ENCODE data around the gene ARID4A.

DNA sequence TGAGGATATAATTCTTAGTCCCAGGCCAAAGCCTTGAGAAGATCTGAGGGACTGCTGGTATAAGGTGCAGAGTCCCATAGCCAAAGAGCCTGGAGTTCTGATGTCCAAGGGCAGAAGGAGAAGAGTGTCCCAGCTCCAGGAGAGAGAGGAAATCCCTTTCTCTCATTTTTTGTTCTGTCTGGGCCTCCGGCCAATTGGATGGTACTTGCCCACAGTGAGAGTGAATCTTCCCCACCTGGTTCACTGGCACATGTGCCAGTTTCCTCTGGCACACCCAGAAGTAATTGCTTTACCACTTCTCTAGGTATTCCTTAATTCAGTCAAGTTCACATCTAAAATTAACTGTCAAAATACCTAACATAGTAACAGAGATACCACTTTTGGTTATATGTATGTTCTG is 15.3 kb downstream of the ARID4A start:
- no peak for TF ChIP-seq SUZ12 (IDR thresholded peaks at IDR 0.05; ENCODE audit: extremely low read depth, insufficient read depth, insufficient read length)
- no peak for TF ChIP-seq ZNF274 (IDR thresholded peaks at IDR 0.05; ENCODE audit: low read depth, low read length)
